ENCODE data around the gene TOP3B. TPM values are rescaled to one million over a fixed set of nuclear protein-coding genes. Genes with fewer than 3 reads are reported as not detected.

TOP3B gene
- total and polyA plus RNA-seq, 5 donors from 2014 or later, result 13.1 to 56.7 (median 15.3) TPM

DNA sequence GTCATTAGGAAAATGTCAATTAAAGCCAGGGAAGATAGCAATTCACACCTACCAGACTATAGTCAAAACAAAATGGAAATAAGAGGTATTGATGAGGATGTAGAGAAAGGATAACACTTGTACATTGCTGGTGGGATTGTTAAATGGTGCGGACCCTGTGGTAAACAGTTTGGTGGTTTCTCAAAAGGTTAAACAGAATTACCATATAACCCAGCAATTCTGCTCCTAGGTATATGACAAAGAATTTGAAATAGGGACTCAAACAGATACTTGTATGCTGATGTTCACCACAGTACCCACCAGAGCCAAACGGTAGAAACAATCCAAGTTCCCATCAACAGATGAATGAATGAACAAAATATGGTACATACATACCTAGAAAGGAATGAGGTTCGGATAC, 33.0 kb upstream of the TOP3B start:
- DNase-seq (no peak), ATAC-seq (ENCODE audit: low read depth in 2 of 2) (no peak)
- H3K4me1 Mint-ChIP-seq, result no peaks in the 10 kb centered on the region
- Histone ChIP-seq H3K4me3 (ENCODE audit: low read depth, low read length) (no peak overlapping the region), H3K27me3 (ENCODE audit: control insufficient read depth, insufficient read depth, low read length) (no peaks in the 10 kb centered on the region), H3K9me3 (ENCODE audit: control insufficient read depth in 2 of 2, low read length in 2 of 2) (no peaks in the 10 kb centered on the region), H3K36me3 (ENCODE audit: control insufficient read depth, insufficient read depth, low read length) (no peaks in the 10 kb centered on the region), H3K4me1 (ENCODE audit: control insufficient read depth, insufficient read depth, low read length, poor library complexity, severe bottlenecking) (no peaks in the 10 kb centered on the region), H3K27ac (ENCODE audit: insufficient read depth, low read length, poor library complexity, severe bottlenecking) (no peak overlapping the region)
- peaks cover 0 to 5% (median 0%) of the 10 kb centered on the region in 7 donors for H3K9me3 Mint-ChIP-seq
- no peak overlapping the region for H3K4me3 Mint-ChIP-seq
- peaks cover 23% of the 10 kb centered on the region for H3K27me3 Mint-ChIP-seq
- H3K27ac Mint-ChIP-seq, result no peak overlapping the region
- H3K36me3 Mint-ChIP-seq, result no peaks in the 10 kb centered on the region

- ATAC-seq (ENCODE audit: low read depth in 2 of 2) (no peak), DNase-seq (no peak)
- H3K4me1 ChIP-seq (ENCODE audit: control insufficient read depth, insufficient read depth, low read length, poor library complexity, severe bottlenecking), result no peaks in the 10 kb centered on the region
- H3K36me3 Mint-ChIP-seq, result no peaks in the 10 kb centered on the region
- no peak overlapping the region for H3K27ac ChIP-seq (ENCODE audit: insufficient read depth, low read length, poor library complexity, severe bottlenecking)
- H3K27ac Mint-ChIP-seq, result no peak overlapping the region
- peaks cover 24% of the 10 kb centered on the region for H3K27me3 Mint-ChIP-seq
- H3K4me1 Mint-ChIP-seq, result no peaks in the 10 kb centered on the region
- H3K27me3 ChIP-seq (ENCODE audit: control insufficient read depth, insufficient read depth, low read length), result no peaks in the 10 kb centered on the region
- H3K4me3 ChIP-seq (ENCODE audit: low read depth, low read length), result no peak overlapping the region
- no peak overlapping the region for H3K4me3 Mint-ChIP-seq
- peaks cover 0 to 6% (median 0%) of the 10 kb centered on the region in 7 donors for H3K9me3 Mint-ChIP-seq
- H3K9me3 ChIP-seq (ENCODE audit: control insufficient read depth in 2 of 2, low read length in 2 of 2), result no peaks in the 10 kb centered on the region
- no peaks in the 10 kb centered on the region for H3K36me3 ChIP-seq (ENCODE audit: control insufficient read depth, insufficient read depth, low read length)
Measured at GRCh38 chr22:22014285-22014659, 31.7 kb upstream of the TOP3B start.

DNA sequence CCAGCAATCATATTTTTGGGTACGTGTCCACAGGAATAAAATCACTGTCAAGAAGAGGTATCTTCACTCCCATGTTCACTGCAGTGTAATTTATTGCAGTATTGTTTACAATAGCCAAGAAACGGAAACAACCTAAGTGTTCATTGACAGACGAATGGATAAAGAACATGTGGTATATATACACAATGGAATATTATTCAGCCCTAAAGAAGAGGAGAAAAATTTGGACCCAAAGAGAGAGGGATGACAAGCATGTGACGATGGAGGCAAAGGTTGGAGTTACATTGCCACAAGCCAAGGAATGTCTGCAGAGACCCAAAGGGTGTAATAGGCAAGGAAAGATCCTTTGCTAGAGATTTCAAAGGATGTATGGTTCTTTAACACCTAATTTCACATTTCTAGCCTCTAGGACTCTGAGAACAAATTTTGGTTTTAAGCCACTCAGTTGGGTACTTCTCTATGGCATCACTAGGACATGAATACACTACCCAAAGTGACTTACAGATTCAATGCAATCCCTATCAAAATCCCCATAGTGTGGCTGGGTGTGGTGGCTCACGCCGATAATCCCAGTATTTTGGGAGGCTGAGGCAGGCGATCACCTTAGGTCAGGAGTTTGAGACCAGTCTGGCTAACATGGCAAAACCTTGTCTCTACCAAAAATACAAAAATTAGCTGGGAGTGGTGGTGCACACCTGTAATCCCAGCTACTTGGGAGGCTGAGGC, 31.1 kb upstream of the TOP3B start:
- no peak overlapping the region for H3K4me3 ChIP-seq (ENCODE audit: low read depth, low read length)

GRCh38 chr22:22011964-22012363, 29.4 kb upstream of the TOP3B start:
- Histone ChIP-seq H3K9me3 (ENCODE audit: control insufficient read depth in 2 of 2, low read length in 2 of 2) (no peaks in the 10 kb centered on the region), H3K36me3 (ENCODE audit: control insufficient read depth, insufficient read depth, low read length) (no peaks in the 10 kb centered on the region), H3K27me3 (ENCODE audit: control insufficient read depth, insufficient read depth, low read length) (no peaks in the 10 kb centered on the region), H3K27ac (ENCODE audit: insufficient read depth, low read length, poor library complexity, severe bottlenecking) (no peak overlapping the region), H3K4me1 (ENCODE audit: control insufficient read depth, insufficient read depth, low read length, poor library complexity, severe bottlenecking) (no peaks in the 10 kb centered on the region), H3K4me3 (ENCODE audit: low read depth, low read length) (no peak overlapping the region)
- no peak overlapping the region for H3K4me3 Mint-ChIP-seq
- ATAC-seq (ENCODE audit: low read depth in 2 of 2), result no peak
- H3K27ac Mint-ChIP-seq, result no peak overlapping the region
- peaks cover 0 to 3% (median 0%) of the 10 kb centered on the region in 7 donors for H3K9me3 Mint-ChIP-seq
- H3K4me1 Mint-ChIP-seq, result no peaks in the 10 kb centered on the region
- H3K36me3 Mint-ChIP-seq, result no peaks in the 10 kb centered on the region
- no peak for DNase-seq
- H3K27me3 Mint-ChIP-seq, result peaks cover 37% of the 10 kb centered on the region

More for the DNA sequence above, 31.1 kb upstream of the TOP3B start:
- DNase-seq (no peak), ATAC-seq (ENCODE audit: low read depth in 2 of 2) (no peak)
- no peaks in the 10 kb centered on the region for H3K36me3 ChIP-seq (ENCODE audit: control insufficient read depth, insufficient read depth, low read length)
- Mint-ChIP-seq H3K36me3 (no peaks in the 10 kb centered on the region), H3K27ac (no peak overlapping the region), H3K27me3 (peaks cover 29% of the 10 kb centered on the region), H3K9me3 (peaks cover 0 to 6% (median 0%) of the 10 kb centered on the region in 7 donors), H3K4me1 (no peaks in the 10 kb centered on the region), H3K4me3 (no peak overlapping the region)
- H3K27ac ChIP-seq (ENCODE audit: insufficient read depth, low read length, poor library complexity, severe bottlenecking), result no peak overlapping the region
- no peaks in the 10 kb centered on the region for H3K4me1 ChIP-seq (ENCODE audit: control insufficient read depth, insufficient read depth, low read length, poor library complexity, severe bottlenecking)
- H3K27me3 ChIP-seq (ENCODE audit: control insufficient read depth, insufficient read depth, low read length), result no peaks in the 10 kb centered on the region
- no peaks in the 10 kb centered on the region for H3K9me3 ChIP-seq (ENCODE audit: control insufficient read depth in 2 of 2, low read length in 2 of 2)

- H3K27ac ChIP-seq (ENCODE audit: insufficient read depth, low read length, poor library complexity, severe bottlenecking), result no peak overlapping the region
- DNase-seq, result no peak
- no peak overlapping the region for H3K27ac Mint-ChIP-seq
Measured at GRCh38 chr22:22010358-22010757, 27.8 kb upstream of the TOP3B start.

GRCh38 chr22:22009661-22010060, 27.1 kb upstream of the TOP3B start:
- H3K36me3 ChIP-seq (ENCODE audit: control insufficient read depth, insufficient read depth, low read length), result no peaks in the 10 kb centered on the region
- Mint-ChIP-seq H3K27ac (no peak overlapping the region), H3K9me3 (peaks cover 0 to 3% (median 0%) of the 10 kb centered on the region in 7 donors), H3K4me1 (no peaks in the 10 kb centered on the region), H3K27me3 (peaks cover 44% of the 10 kb centered on the region), H3K36me3 (no peaks in the 10 kb centered on the region), H3K4me3 (no peak overlapping the region)
- no peaks in the 10 kb centered on the region for H3K4me1 ChIP-seq (ENCODE audit: control insufficient read depth, insufficient read depth, low read length, poor library complexity, severe bottlenecking)
- H3K4me3 ChIP-seq (ENCODE audit: low read depth, low read length), result no peak overlapping the region
- ATAC-seq (ENCODE audit: low read depth in 2 of 2) (no peak), DNase-seq (no peak)
- H3K27ac ChIP-seq (ENCODE audit: insufficient read depth, low read length, poor library complexity, severe bottlenecking), result no peak overlapping the region
- H3K27me3 ChIP-seq (ENCODE audit: control insufficient read depth, insufficient read depth, low read length), result no peaks in the 10 kb centered on the region
- no peaks in the 10 kb centered on the region for H3K9me3 ChIP-seq (ENCODE audit: control insufficient read depth in 2 of 2, low read length in 2 of 2)

More at GRCh38 chr22:22010358-22010757, 27.8 kb upstream of the TOP3B start:
- ATAC-seq (ENCODE audit: low read depth in 2 of 2), result no peak
- Mint-ChIP-seq H3K4me3 (no peak overlapping the region), H3K9me3 (peaks cover 0 to 3% (median 0%) of the 10 kb centered on the region in 7 donors), H3K27me3 (peaks cover 44% of the 10 kb centered on the region), H3K36me3 (no peaks in the 10 kb centered on the region), H3K4me1 (no peaks in the 10 kb centered on the region)
- Histone ChIP-seq H3K36me3 (ENCODE audit: control insufficient read depth, insufficient read depth, low read length) (no peaks in the 10 kb centered on the region), H3K9me3 (ENCODE audit: control insufficient read depth in 2 of 2, low read length in 2 of 2) (no peaks in the 10 kb centered on the region), H3K4me3 (ENCODE audit: low read depth, low read length) (no peak overlapping the region), H3K27me3 (ENCODE audit: control insufficient read depth, insufficient read depth, low read length) (no peaks in the 10 kb centered on the region), H3K4me1 (ENCODE audit: control insufficient read depth, insufficient read depth, low read length, poor library complexity, severe bottlenecking) (no peaks in the 10 kb centered on the region)

DNA sequence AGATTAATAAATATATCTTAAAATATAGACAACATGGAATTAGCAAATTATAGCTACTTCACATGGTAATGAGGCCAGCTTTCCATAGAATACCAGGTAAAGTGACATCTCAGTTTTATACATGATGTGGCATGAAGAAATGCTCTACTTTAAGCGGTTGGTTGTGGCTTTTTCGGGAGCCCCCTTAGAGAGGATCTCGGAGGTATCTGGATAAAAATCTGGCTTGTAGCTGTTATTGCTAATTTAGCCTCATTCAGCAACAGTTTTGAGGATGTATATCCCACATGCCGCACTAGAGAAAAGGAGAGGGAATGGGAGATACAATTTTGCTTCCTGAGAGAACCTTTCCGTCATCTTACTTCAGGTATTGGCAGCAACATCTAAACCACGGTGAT, 24.0 kb upstream of the TOP3B start:
- no peak for DNase-seq
- no peak overlapping the region for H3K4me3 Mint-ChIP-seq
- H3K4me1 Mint-ChIP-seq, result no peaks in the 10 kb centered on the region
- Histone ChIP-seq H3K4me3 (ENCODE audit: low read depth, low read length) (no peak overlapping the region), H3K9me3 (ENCODE audit: control insufficient read depth in 2 of 2, low read length in 2 of 2) (no peaks in the 10 kb centered on the region), H3K27me3 (ENCODE audit: control insufficient read depth, insufficient read depth, low read length) (no peaks in the 10 kb centered on the region), H3K27ac (ENCODE audit: insufficient read depth, low read length, poor library complexity, severe bottlenecking) (no peak overlapping the region), H3K36me3 (ENCODE audit: control insufficient read depth, insufficient read depth, low read length) (no peaks in the 10 kb centered on the region), H3K4me1 (ENCODE audit: control insufficient read depth, insufficient read depth, low read length, poor library complexity, severe bottlenecking) (no peaks in the 10 kb centered on the region)
- no peaks in the 10 kb centered on the region for H3K36me3 Mint-ChIP-seq
- no peak for ATAC-seq (ENCODE audit: low read depth in 2 of 2)
- H3K27ac Mint-ChIP-seq, result no peak overlapping the region
- peaks cover 0 to 3% (median 0%) of the 10 kb centered on the region in 7 donors for H3K9me3 Mint-ChIP-seq
- H3K27me3 Mint-ChIP-seq, result peaks cover 42% of the 10 kb centered on the region

DNA sequence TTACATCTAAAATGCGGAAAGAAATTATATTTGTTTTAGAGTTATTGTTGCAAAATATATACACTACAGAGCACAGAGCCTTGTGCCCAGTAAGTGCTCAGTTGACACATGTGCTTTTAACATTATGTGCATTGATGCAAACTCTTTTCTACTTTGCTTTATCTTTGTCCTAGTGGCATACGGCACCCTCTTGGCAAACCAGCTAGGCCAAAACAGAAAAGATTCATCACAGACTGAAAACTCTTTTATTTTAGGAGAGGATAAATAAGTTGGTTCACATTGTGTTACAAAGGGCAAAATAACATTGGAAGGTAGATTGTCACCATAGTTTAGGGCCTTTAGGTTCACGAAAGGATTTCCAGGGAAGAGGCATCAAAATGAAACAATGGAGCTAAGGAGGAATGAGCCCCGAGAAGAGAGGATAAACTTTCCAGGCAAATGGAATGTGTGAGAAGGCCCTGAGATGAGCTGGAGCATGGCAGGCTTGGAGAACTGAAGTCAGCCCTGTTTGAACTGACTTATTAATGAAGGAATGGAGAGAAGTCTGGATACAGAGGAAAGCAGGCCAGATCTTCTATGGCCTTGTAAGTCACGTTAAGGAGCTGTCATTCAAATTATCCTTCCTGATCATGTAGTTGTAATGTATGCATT, 23.5 kb upstream of the TOP3B start:
- no peak for DNase-seq
- no peaks in the 10 kb centered on the region for H3K36me3 ChIP-seq (ENCODE audit: control insufficient read depth, insufficient read depth, low read length)
- H3K27ac ChIP-seq (ENCODE audit: insufficient read depth, low read length, poor library complexity, severe bottlenecking), result no peak overlapping the region
- Mint-ChIP-seq H3K9me3 (peaks cover 0 to 3% (median 0%) of the 10 kb centered on the region in 7 donors), H3K27ac (no peak overlapping the region), H3K4me1 (no peaks in the 10 kb centered on the region), H3K27me3 (peaks cover 42% of the 10 kb centered on the region), H3K36me3 (no peaks in the 10 kb centered on the region), H3K4me3 (no peak overlapping the region)
- H3K4me3 ChIP-seq (ENCODE audit: low read depth, low read length), result no peak overlapping the region
- no peak for ATAC-seq (ENCODE audit: low read depth in 2 of 2)
- no peaks in the 10 kb centered on the region for H3K9me3 ChIP-seq (ENCODE audit: control insufficient read depth in 2 of 2, low read length in 2 of 2)
- no peaks in the 10 kb centered on the region for H3K4me1 ChIP-seq (ENCODE audit: control insufficient read depth, insufficient read depth, low read length, poor library complexity, severe bottlenecking)
- H3K27me3 ChIP-seq (ENCODE audit: control insufficient read depth, insufficient read depth, low read length), result no peaks in the 10 kb centered on the region
